Hematopoietic multipotent progenitor cell treated with erythropoietin and hydrocortisone succinate and interleukin-3 and kit ligand, for 4 days (in vitro differentiated cells): ENCODE results near the gene SV2C.

Experiments used
- DNase-seq: peaks from one replicate; pipeline ENCODE4 v3.0.0-alpha.2; 2015

The SV2C gene

GRCh38 chr5:76351577-76351976 is 268.4 kb downstream of the SV2C start:
- no peak for DNase-seq

GRCh38 chr5:76356887-76357286 is 273.7 kb downstream of the SV2C start:
- DNase-seq = no peak

DNA sequence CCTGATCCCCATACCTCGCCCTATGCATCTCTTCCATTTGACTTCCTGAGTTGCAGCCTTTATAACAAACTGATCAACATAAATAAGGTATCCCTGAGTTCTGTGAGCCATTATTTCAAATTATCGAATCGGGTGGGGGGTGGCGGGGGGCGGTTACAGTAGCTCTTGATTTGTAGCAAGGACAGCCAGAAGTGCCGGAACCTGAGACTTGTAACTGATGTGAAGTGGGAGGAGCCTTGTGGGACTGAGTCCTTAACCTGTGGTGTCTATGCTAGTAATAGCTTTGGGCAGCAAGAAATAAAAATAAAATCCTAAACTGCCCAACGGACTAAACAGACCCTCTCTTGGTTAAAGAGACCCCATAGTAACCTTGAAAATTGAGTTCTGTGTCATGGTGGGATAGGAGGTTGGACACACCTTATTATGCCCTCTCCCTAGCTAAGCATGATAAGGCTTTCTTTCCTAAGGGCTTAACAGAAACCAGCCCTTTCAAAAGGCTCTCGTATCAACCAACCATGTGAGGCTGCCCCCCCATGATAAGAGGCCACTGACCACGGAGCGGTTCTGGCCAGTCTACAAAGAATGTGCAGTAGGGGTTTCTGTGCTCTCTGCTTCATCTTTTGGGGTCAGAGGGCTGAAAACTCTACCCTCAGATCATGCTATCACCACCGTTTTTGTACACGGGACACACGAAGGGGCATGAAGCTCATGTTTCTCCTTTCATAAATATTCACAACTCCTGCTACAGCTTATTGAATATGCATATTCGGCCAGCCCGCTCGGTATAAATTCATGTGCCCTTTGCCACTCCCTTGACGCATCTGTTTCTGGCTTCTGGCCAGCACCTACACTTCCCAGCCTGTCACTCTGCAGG is 280.4 kb downstream of the SV2C start:
- peak; percentile 96 for DNase-seq

GRCh38 chr5:76364226-76364589 is 281.0 kb downstream of the SV2C start:
- no peak for DNase-seq

DNA sequence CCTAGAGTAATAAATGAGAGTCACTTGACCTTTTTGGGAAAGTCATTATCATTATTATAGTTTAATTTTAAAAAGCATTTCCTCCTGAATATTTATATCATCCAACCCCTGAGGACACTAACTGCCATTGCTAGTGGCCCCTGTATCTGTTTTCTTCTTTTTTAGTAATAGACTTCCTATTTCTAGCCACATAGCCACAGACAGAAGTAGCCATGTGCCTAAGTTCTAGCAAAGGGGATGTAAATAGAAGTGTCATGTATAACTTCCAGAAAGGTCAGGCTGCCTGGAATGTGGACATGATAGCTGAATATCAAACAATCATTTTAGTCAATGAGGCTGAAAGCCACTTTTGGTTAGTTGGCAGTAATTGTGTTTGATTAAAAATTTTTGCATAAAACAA is 282.4 kb downstream of the SV2C start:
- DNase-seq = peak; percentile 64

- DNase-seq = no peak
Observed at GRCh38 chr5:76366596-76366995, 283.4 kb downstream of the SV2C start.

GRCh38 chr5:76367623-76368371 is 284.6 kb downstream of the SV2C start:
- no peak for DNase-seq

DNA sequence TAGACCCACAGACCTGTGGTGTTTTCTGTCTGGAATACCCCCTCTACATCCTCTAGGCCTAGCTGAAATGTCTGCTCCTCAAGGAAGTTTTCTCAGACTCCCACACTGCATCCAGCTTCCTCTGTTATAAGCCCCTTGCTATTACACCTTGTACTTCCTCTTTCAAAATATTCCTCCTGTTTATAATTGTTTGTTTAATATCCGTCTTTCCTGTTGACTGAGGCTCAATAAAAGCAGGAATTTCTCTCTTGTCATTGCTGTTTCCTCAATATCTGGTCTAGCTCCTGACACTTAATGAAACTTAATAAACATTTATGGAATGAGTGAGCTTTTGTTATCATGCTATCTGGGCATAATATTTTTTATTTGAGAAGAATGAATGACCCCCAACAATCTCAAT is 285.8 kb downstream of the SV2C start:
- DNase-seq = no peak

GRCh38 chr5:76369668-76370067 is 286.5 kb downstream of the SV2C start:
- peak; percentile 66 for DNase-seq

DNA sequence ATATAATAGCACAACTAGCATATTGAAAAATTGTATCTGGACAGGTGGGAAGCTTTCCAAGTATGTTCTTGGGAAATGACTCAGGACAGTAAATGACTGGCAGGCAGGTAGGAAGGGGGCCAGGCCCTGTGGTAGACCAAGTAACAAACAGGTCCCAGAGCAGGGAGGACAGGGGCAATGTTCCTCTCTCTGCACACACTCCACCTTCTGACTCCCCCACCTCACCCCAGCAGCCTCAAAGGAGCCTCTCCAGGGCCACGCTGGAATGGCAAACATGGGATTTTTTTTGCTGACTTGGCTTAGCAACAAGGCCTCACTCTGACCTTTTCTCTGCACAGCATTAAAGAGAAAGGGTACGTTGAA is 288.8 kb downstream of the SV2C start:
- no peak for DNase-seq

DNA sequence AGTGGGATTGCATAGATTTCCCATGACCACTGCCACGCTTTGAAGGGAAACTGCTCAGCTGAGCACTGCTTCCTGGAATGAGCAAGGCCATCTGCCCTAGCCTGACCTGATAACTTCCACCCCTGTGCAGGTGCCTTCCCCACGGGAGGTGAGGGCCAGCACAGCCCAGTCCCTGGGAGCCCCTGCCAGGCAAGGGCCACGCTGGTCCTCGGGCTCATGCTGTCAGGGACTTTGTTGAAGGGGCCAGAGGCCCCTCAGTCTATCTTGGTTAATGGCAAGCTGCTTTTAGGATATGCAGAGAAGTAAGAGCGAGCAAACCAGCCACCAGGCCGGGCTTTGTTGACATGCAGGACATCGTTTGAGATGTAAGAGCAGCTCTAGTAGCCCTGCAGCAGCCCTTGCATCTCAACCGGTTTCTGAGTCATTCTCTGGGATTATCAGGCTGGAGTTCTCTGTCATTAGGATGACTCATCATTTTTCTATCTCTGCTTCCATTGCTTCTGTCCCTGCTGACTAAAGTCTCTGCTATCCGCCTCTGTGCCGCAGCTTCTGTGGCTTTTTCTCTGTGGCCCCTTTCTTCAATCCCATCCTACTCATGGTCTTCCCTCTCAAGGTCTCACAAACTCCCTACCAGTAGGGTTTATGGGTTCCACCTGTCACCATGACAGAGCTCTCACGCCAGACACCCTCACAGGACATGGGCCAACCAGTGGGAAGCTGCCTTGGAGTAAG is 289.3 kb downstream of the SV2C start:
- DNase-seq = peak; percentile 93

DNA sequence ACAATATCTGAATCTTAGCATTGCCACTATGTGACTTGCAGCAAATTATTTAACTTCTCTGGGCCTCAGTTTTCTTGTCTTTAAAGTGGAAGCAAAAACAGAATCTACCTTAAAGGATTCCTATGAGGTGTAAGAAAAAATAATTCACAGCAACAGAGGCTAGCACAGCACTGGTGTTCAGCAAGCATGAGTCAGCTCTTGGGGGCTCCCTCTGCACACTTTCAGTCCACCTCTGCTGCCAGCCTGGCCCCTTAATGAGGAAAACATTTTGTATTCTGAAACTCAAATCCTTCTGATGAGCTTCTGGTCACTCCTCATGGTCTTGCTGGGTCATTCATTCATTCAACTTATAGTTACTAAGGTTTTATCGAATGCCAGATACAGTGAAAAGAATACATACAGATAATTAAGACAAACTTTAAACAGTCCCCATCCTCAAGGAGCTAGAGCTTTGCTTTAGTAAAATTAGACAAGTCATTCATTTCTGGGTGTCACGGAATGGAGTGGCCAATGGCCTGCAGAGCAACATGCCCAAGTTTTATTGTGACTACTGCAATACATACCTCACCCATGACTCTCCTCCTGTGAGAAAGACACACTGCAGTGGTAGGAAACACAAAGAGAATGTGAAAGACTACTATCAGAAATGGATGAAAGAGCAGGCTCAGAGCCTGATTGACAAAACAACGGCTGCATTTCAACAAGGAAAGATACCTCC is 293.1 kb downstream of the SV2C start:
- DNase-seq = peak; percentile 52

GRCh38 chr5:76376866-76377230 is 293.7 kb downstream of the SV2C start:
- peak; percentile 43 for DNase-seq

- DNase-seq = no peak
Observed at GRCh38 chr5:76378355-76378754, 295.2 kb downstream of the SV2C start.

GRCh38 chr5:76379316-76379715 is 296.1 kb downstream of the SV2C start:
- no peak for DNase-seq

DNA sequence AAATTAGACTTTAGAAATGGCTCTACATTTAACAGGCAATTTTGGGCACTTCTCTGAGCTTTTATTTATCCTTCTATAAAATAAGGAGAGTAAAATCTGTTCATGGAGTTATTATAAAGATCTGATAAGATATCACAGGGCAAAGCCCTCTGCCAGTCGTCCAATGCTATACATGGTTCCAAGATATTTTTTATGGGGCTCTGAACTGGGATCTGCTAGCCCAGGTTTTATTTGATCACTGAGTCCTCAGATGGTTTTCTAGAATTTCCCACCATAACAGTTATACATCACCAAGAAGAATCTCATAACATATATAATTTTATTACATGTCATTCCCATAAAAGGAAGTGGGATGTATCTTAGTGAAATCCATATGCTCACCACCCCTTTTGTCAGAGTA is 296.7 kb downstream of the SV2C start:
- no peak for DNase-seq

- DNase-seq = peak; percentile 83
Observed at GRCh38 chr5:76380346-76381066, 297.3 kb downstream of the SV2C start.

GRCh38 chr5:76383126-76383832 is 300.1 kb downstream of the SV2C start:
- no peak for DNase-seq

GRCh38 chr5:76384189-76384588 is 301.0 kb downstream of the SV2C start:
- peak; percentile 41 for DNase-seq

DNA sequence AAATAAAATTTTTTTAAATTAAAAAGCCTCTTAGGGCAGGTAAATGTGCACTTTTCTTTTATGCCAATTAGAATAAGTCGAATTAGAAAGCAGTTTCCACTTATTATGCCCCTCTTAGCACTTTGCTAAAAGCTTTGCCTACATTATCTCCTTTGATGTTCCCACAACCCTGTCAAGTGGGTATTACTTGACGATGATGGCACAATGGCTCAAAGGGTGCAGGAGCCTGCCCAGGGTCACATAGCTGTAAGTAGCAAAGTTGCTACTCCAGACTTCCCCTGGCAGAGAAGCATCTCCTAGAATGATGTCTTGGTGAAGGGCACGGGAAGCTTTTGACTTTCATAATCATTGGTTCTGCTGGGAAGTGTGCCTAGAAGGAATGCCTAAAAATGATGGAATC is 301.5 kb downstream of the SV2C start:
- DNase-seq = no peak

DNA sequence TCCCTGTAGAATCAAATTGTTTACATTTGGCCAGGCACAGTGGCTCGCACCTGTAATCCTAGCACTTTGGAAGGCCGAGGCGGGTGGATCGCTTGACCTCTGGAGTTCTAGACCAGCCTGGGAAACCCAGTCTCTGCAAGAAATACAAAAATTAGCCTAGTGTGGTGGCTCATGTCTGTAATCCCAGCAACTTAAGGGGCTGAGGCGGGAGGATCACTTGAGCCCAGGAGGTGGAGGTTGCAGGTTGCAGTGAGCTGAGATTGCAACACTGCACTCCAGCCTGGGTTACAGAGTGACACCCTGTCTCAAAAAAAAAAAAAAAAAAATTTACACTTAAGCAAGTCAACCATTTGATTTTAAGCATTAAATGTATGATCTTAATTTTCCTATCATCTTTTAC is 302.4 kb downstream of the SV2C start:
- no peak for DNase-seq

GRCh38 chr5:76386360-76386759 is 303.2 kb downstream of the SV2C start:
- no peak for DNase-seq
